Sigmoid colon (tissue), 4 donors: ENCODE measurements around the gene PCDH19.

Experiments used
- EP300 ChIP-seq, 4 donors: sonication (generic); formaldehyde crosslinking; IDR thresholded peaks; one replicate each; pipeline ENCODE4 v1.6.1; 2017; ENCODE audit warnings: antibody characterized with exemption in 4 of 4
- POLR2A ChIP-seq, 2 donors: fragments of 450-650 bp; IDR thresholded peaks; one replicate each; pipeline ENCODE4 v1.6.1; 2016; ENCODE audit warnings: antibody characterized with exemption in 2 of 2, mild to moderate bottlenecking in 2 of 2, moderate library complexity in 2 of 2
- POLR2AphosphoS5 ChIP-seq, 4 donors: sonication (generic); formaldehyde crosslinking; IDR thresholded peaks; one replicate each; pipeline ENCODE4 v1.6.1; 2017; ENCODE audit warnings: antibody characterized with exemption in 4 of 4
- TF ChIP-seq, protein P1 (sequence below), 4 experiments: fragments of 450-650 bp in 3 of 4; fragments of 200-600 bp in 1 of 4; IDR thresholded peaks; one replicate each; pipeline ENCODE4 v1.5.1; 2016 to 2019; ENCODE audit warnings: antibody characterized with exemption in 4 of 4, mild to moderate bottlenecking in 3 of 4, moderate library complexity in 2 of 4

DNA sequence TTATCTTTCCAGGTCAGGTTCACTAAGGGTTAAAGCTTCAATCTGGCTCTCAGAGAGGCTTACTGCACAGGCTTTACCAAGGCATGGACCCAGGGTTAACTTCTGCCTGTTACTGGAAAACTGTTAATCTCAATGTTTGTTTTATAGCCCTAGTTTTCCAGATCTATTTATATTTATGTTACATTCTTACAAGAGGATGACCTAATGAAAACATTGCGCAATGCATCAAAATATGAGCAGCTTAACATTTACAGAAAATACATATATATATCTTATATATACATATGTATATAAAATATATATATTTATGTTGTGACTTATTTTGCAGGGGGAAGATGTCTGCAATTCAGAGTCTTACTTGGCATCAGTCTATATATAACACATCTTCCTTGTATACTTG is 112.3 kb downstream of the PCDH19 start:
- TF ChIP-seq, protein P1, sequence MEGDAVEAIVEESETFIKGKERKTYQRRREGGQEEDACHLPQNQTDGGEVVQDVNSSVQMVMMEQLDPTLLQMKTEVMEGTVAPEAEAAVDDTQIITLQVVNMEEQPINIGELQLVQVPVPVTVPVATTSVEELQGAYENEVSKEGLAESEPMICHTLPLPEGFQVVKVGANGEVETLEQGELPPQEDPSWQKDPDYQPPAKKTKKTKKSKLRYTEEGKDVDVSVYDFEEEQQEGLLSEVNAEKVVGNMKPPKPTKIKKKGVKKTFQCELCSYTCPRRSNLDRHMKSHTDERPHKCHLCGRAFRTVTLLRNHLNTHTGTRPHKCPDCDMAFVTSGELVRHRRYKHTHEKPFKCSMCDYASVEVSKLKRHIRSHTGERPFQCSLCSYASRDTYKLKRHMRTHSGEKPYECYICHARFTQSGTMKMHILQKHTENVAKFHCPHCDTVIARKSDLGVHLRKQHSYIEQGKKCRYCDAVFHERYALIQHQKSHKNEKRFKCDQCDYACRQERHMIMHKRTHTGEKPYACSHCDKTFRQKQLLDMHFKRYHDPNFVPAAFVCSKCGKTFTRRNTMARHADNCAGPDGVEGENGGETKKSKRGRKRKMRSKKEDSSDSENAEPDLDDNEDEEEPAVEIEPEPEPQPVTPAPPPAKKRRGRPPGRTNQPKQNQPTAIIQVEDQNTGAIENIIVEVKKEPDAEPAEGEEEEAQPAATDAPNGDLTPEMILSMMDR (IDR thresholded peaks at IDR 0.05), result no peak
- TF ChIP-seq POLR2A (IDR thresholded peaks at IDR 0.05), result no peak
- no peak for TF ChIP-seq EP300 (IDR thresholded peaks at IDR 0.05)
- no peak for TF ChIP-seq POLR2AphosphoS5 (IDR thresholded peaks at IDR 0.05)
